DOHH2 (cell line): Measurements from ENCODE around the gene EMX1.

Experiments
- CTCF ChIP-seq: fragments of 200-600 bp; sonication (generic); IDR thresholded peaks from one replicate; pipeline ENCODE4 v1.5.1; 2014; ENCODE audit warnings: antibody characterized with exemption, mild to moderate bottlenecking, low read depth, low read length; ENCODE audit not compliant: poor library complexity, severe bottlenecking
- EZH2phosphoT487 ChIP-seq: fragments of 200-600 bp; sonication (generic); IDR thresholded peaks from 2 replicates; pipeline ENCODE4 v1.6.1; 2017; ENCODE audit warnings: borderline replicate concordance, mild to moderate bottlenecking, antibody characterized with exemption, low read length, moderate library complexity, mixed read lengths

- TF ChIP-seq CTCF (no peak), EZH2phosphoT487 (no peak)
Measured at GRCh38 chr2:72888438-72889202, 28.7 kb upstream of the EMX1 start.
